H1 (cell line): ENCODE results near the gene PIK3R5. TPM values are rescaled to one million over a fixed set of nuclear protein-coding genes. Genes with fewer than 3 reads are reported as not detected.

Source experiments
- CTCF ChIA-PET: fragments of 300-600 bp; sonication (Branson Sonifier 250); formaldehyde crosslinking; loops from one replicate; lab custom pipeline; 2021; ENCODE audit not compliant: partially characterized antibody; lab: Charles Lee
- POLR2A ChIA-PET: fragments of 300-600 bp; sonication (Branson Sonifier 250); formaldehyde crosslinking; loops from one replicate; lab custom pipeline; 2021; ENCODE audit warnings: inconsistent platforms; ENCODE audit not compliant: partially characterized antibody; lab: Charles Lee
- DNase-seq, 2 experiments: peaks; one replicate each; pipeline versions ENCODE4 v3.0.0 to v3.0.0-alpha.2; 2010 to 2022; ENCODE audit warnings: low spot score in 2 of 2, low read depth in 1 of 2, mixed read lengths in 1 of 2
- FAIRE-seq: peaks from 2 replicates; lab custom pipeline; 2011; peaks lifted over from hg19 to GRCh38; lab: Jason Lieb, UNC
- H2AFZ ChIP-seq: 2 replicates; pipeline ENCODE4 v1.8.1; 2012; ENCODE audit warnings: low read length, inconsistent platforms
- H2AK5ac ChIP-seq: 2 replicates; pipeline ENCODE4 v1.6.1; 2013; ENCODE audit warnings: low read depth, low read length
- H2BK120ac ChIP-seq: replicated peaks from 2 replicates; pipeline ENCODE3; 2013; ENCODE audit warnings: low read depth, low read length, inconsistent platforms
- H2BK12ac ChIP-seq: 2 replicates; pipeline ENCODE4 v1.6.1; 2013; ENCODE audit warnings: low read depth, low read length
- H2BK15ac ChIP-seq: 2 replicates; pipeline ENCODE4 v1.6.1; 2013; ENCODE audit warnings: low read length
- H2BK20ac ChIP-seq: 2 replicates; pipeline ENCODE4 v1.6.1; 2013; ENCODE audit warnings: low read length
- H2BK5ac ChIP-seq: 2 replicates; pipeline ENCODE4 v1.6.1; 2013; ENCODE audit warnings: low read depth, low read length
- H3K14ac ChIP-seq: 2 replicates; pipeline ENCODE4 v1.6.1; 2013; ENCODE audit warnings: inconsistent platforms; ENCODE audit not compliant: insufficient read length
- H3K18ac ChIP-seq: 2 replicates; pipeline ENCODE4 v1.6.1; 2013; ENCODE audit warnings: low read length; ENCODE audit errors: extremely low read depth
- H3K23ac ChIP-seq: 2 replicates; pipeline ENCODE4 v1.6.1; 2013; ENCODE audit warnings: inconsistent platforms; ENCODE audit not compliant: insufficient read length
- H3K23me2 ChIP-seq: 2 replicates; pipeline ENCODE4 v1.6.1; 2013; ENCODE audit warnings: low read depth, low read length
- H3K27ac ChIP-seq: 2 replicates; pipeline ENCODE4 v1.6.1; 2011; ENCODE audit warnings: low read depth, low read length, inconsistent platforms
- H3K27me3 ChIP-seq, 4 experiments: replicated peaks in 1 of 4; 1 replicate in 1 of 4; 2 replicates in 3 of 4; pipeline versions ENCODE4 v1.6.1 to v1.8.1; 2011 to 2013; ENCODE audit warnings: low read length in 3 of 4, mild to moderate bottlenecking in 3 of 4, inconsistent platforms in 2 of 4, mixed read lengths in 2 of 4, moderate library complexity in 1 of 4; ENCODE audit not compliant: control insufficient read depth in 3 of 4, insufficient read depth in 3 of 4; ENCODE audit errors: extremely low read depth in 1 of 4
- H3K36me3 ChIP-seq, 4 experiments: 2 replicates each; pipeline versions ENCODE4 v1.6.1 to v1.8.1; 2011 to 2013; ENCODE audit warnings: mild to moderate bottlenecking in 4 of 4, low read length in 3 of 4, moderate library complexity in 2 of 4, control low read depth in 1 of 4, inconsistent platforms in 1 of 4; ENCODE audit not compliant: insufficient read depth in 4 of 4, control insufficient read depth in 2 of 4
- H3K4ac ChIP-seq: replicated peaks from 2 replicates; pipeline ENCODE3; 2013; ENCODE audit warnings: low read length, low read depth, mixed read lengths, inconsistent platforms; ENCODE audit not compliant: insufficient read length
- H3K4me1 ChIP-seq, 4 experiments: replicated peaks in 1 of 4; 1 replicate in 1 of 4; 2 replicates in 3 of 4; pipeline versions ENCODE4 v1.6.1 to v1.8.1; 2011 to 2013; ENCODE audit warnings: low read length in 3 of 4, inconsistent platforms in 2 of 4, mixed read lengths in 1 of 4; ENCODE audit not compliant: insufficient read depth in 4 of 4, control insufficient read depth in 3 of 4
- H3K4me2 ChIP-seq, 2 experiments: 2 replicates each; pipeline versions ENCODE4 v1.6.1 to v1.8.1; 2011 to 2013; ENCODE audit warnings: low read depth in 2 of 2, low read length in 2 of 2, control low read depth in 1 of 2, inconsistent platforms in 1 of 2, mild to moderate bottlenecking in 1 of 2; ENCODE audit not compliant: insufficient read depth in 1 of 2
- H3K4me3 ChIP-seq, 4 experiments: fragments of 200-600, 300-600 bp in 1 of 4; sonication (generic), shearing (Covaris generic), sonication (Bioruptor Twin) in 1 of 4; 2 replicates each; pipeline versions ENCODE4 v1.5.1 to v1.8.1; 2011 to 2016; ENCODE audit warnings: low read length in 4 of 4, low read depth in 3 of 4, control low read depth in 2 of 4, inconsistent platforms in 2 of 4, mild to moderate bottlenecking in 2 of 4, mixed read lengths in 1 of 4, moderate library complexity in 1 of 4; ENCODE audit not compliant: insufficient read depth in 2 of 4; ENCODE audit errors: extremely low read depth in 1 of 4
- H3K56ac ChIP-seq: replicated peaks from 2 replicates; pipeline ENCODE3; 2013; ENCODE audit warnings: low read depth, mild to moderate bottlenecking, mixed read lengths, low read length, inconsistent platforms; ENCODE audit not compliant: insufficient read length
- H3K79me1 ChIP-seq: 2 replicates; pipeline ENCODE4 v1.6.1; 2013; ENCODE audit warnings: low read depth, low read length, control low read depth
- H3K79me2 ChIP-seq, 2 experiments: 2 replicates each; pipeline versions ENCODE4 v1.6.1 to v1.8.1; 2012 to 2013; ENCODE audit warnings: low read length in 2 of 2, mild to moderate bottlenecking in 2 of 2, inconsistent platforms in 1 of 2; ENCODE audit not compliant: insufficient read depth in 2 of 2, control insufficient read depth in 1 of 2
- H3K9ac ChIP-seq, 4 experiments: replicated peaks in 1 of 4; 1 replicate in 1 of 4; 2 replicates in 3 of 4; pipeline versions ENCODE4 v1.6.1 to v1.8.1; 2011 to 2013; ENCODE audit warnings: low read depth in 3 of 4, low read length in 3 of 4, control low read depth in 2 of 4, mild to moderate bottlenecking in 2 of 4, moderate library complexity in 2 of 4, inconsistent platforms in 1 of 4; ENCODE audit errors: extremely low read depth in 1 of 4
- H3K9me3 ChIP-seq, 2 experiments: 2 replicates each; pipeline versions ENCODE4 v1.6.1 to v1.8.1; 2012 to 2013; ENCODE audit warnings: mild to moderate bottlenecking in 2 of 2, moderate library complexity in 2 of 2, control low read depth in 1 of 2, inconsistent platforms in 1 of 2, low read depth in 1 of 2, low read length in 1 of 2, mixed read lengths in 1 of 2; ENCODE audit not compliant: insufficient read depth in 2 of 2
- H4K20me1 ChIP-seq, 2 experiments: replicated peaks in 1 of 2; 2 replicates each; pipeline versions ENCODE3 to v1.8.1; 2011 to 2013; ENCODE audit warnings: inconsistent platforms in 2 of 2, low read length in 2 of 2, mild to moderate bottlenecking in 1 of 2; ENCODE audit not compliant: insufficient read depth in 2 of 2, control insufficient read depth in 1 of 2
- H4K5ac ChIP-seq: 2 replicates; pipeline ENCODE4 v1.6.1; 2013; ENCODE audit warnings: low read length, low read depth, mixed read lengths, inconsistent platforms; ENCODE audit not compliant: insufficient read length
- H4K8ac ChIP-seq: 2 replicates; pipeline ENCODE4 v1.8.0; 2013; ENCODE audit warnings: mild to moderate bottlenecking, moderate library complexity, low read length, inconsistent platforms; ENCODE audit not compliant: insufficient read depth; ENCODE audit errors: extremely low read depth
- H4K91ac ChIP-seq: replicated peaks from 2 replicates; pipeline ENCODE3; 2013; ENCODE audit warnings: low read length, mixed read lengths, inconsistent platforms; ENCODE audit not compliant: insufficient read length
- E2F6 ChIP-seq: IDR thresholded peaks from 2 replicates; pipeline ENCODE4 v1.6.1; 2012; ENCODE audit warnings: inconsistent platforms
- EZH2 ChIP-seq: fragments of 200-600 bp; sonication (generic); IDR thresholded peaks from 2 replicates; pipeline ENCODE4 v1.7.1; 2012; ENCODE audit warnings: low read depth, mild to moderate bottlenecking, moderate library complexity, low read length, inconsistent platforms; ENCODE audit not compliant: severe bottlenecking
- MAFK ChIP-seq: IDR thresholded peaks from 2 replicates; pipeline ENCODE4 v1.6.1; 2012; ENCODE audit warnings: low read depth, mild to moderate bottlenecking, improper control_type of control experiment, low read length
- POLR2A ChIP-seq, 2 experiments: IDR thresholded peaks; 1 replicate in 1 of 2; 2 replicates in 1 of 2; pipeline ENCODE4 v1.6.1; 2011; ENCODE audit warnings: low read depth in 2 of 2, low read length in 2 of 2, mild to moderate bottlenecking in 2 of 2; ENCODE audit errors: control extremely low read depth in 1 of 2
- RFX5 ChIP-seq: IDR thresholded peaks from 2 replicates; pipeline ENCODE4 v1.6.1; 2011; ENCODE audit warnings: low read depth, low read length, improper control_type of control experiment, borderline replicate concordance
- SIN3A ChIP-seq, 2 experiments: IDR thresholded peaks in 1 of 2; conservative IDR thresholded peaks in 1 of 2; 2 replicates each; pipeline ENCODE4 v1.6.1; 2011 to 2012; ENCODE audit warnings: low read length in 2 of 2, improper control_type of control experiment in 1 of 2, low read depth in 1 of 2, mild to moderate bottlenecking in 1 of 2
- SRF ChIP-seq: IDR thresholded peaks from 2 replicates; pipeline ENCODE4 v1.6.1; 2011; ENCODE audit warnings: mild to moderate bottlenecking, low read depth, low read length, moderate library complexity
- TAF1 ChIP-seq: IDR thresholded peaks from 2 replicates; pipeline ENCODE4 v1.6.1; 2011; ENCODE audit warnings: mild to moderate bottlenecking, low read depth, low read length
- TAF7 ChIP-seq: optimal IDR thresholded peaks from 2 replicates; pipeline ENCODE3; 2011; ENCODE audit warnings: low read depth, mild to moderate bottlenecking, inconsistent platforms, low read length, moderate library complexity, borderline replicate concordance
- WGBS, 2 experiments: shearing (Covaris generic) in 1 of 2; methylation state at CpG; one replicate each; pipeline versions ENCODE4 v1.1.6 to v1.1.7; 2013 to 2015; ENCODE audit warnings: low lambda C conversion rate in 2 of 2, mixed read lengths in 2 of 2, inconsistent platforms in 1 of 2, low coverage in 1 of 2, missing lambda C conversion rate in 1 of 2; ENCODE audit not compliant: insufficient replicate concordance in 2 of 2, insufficient coverage in 1 of 2, insufficient read length in 1 of 2; ENCODE audit errors: extremely low coverage in 1 of 2, missing lambda C conversion rate in 1 of 2; 5-methylcytosine and 5-hydroxymethylcytosine counted together
- polyA plus RNA-seq, 7 experiments: library from polyadenylated mRNA; depleted of rRNA in 3 of 7; stranded (reverse) in 5 of 7; unstranded in 2 of 7; fragments of >200 nt in 5 of 7; fragments of 200-250 nt in 2 of 7; gene quantifications; 1 replicate in 5 of 7; 2 replicates in 1 of 7; 4 replicates in 1 of 7; pipeline versions ENCODE4 v1.2.1 to v1.2.3, GENCODE V29; 2011 to 2013; ENCODE audit warnings: missing spikeins in 2 of 7, mixed read lengths in 2 of 7
- total RNA-seq: library from RNA; stranded (reverse); fragmentation: NEBNext Ultra II Directional; extraction: Animal tissue kit (Norgen Biotek cat#: 25700); gene quantifications from 2 replicates; pipeline ENCODE4 v1.2.1, GENCODE V29; 2021

The PIK3R5 gene
- total and polyA plus RNA-seq, 2 of the 8 experiments (the other 6 are each of a cell fraction or from before 2014, with no cell fraction given): 2.7 to 4.3 TPM

GRCh38 chr17:8870406-8871040 is 95.0 kb downstream of the PIK3R5 start:
- H3K4me2 ChIP-seq: no peak overlapping the region
- DNase-seq (no peak), FAIRE-seq (no peak)
- peaks cover 0 to 6% (median 3%) of the 10 kb centered on the region in 4 experiments; a peak in 6 of 7 replicates for H3K4me1 ChIP-seq
- no peak overlapping the region for H3K56ac ChIP-seq
- no peak overlapping the region for H2AFZ ChIP-seq
- H4K20me1 ChIP-seq: no peaks in the 10 kb centered on the region
- H3K27me3 ChIP-seq: peaks cover 0 to 2% (median 0%) of the 10 kb centered on the region in 4 experiments; a peak in 2 of 7 replicates
- ChIA-PET POLR2A (no interaction called here), CTCF (interaction anchor here (1.4 to 2.5 kb wide), 2 partner anchors 11 to 24 kb away, joined by 4 to 11 read pairs; no protein-coding TSS in a partner anchor)
- no peak overlapping the region for H4K5ac ChIP-seq
- no peak overlapping the region for H3K4me3 ChIP-seq
- no peaks in the 10 kb centered on the region for H3K79me2 ChIP-seq
- no peaks in the 10 kb centered on the region for H3K23me2 ChIP-seq
- H3K9ac ChIP-seq: no peak overlapping the region
- H3K14ac ChIP-seq: no peak overlapping the region
- H2BK5ac ChIP-seq: no peak overlapping the region
- H3K27ac ChIP-seq: no peak overlapping the region
- no peaks in the 10 kb centered on the region for H3K36me3 ChIP-seq
- no peak overlapping the region for H3K4ac ChIP-seq
- no peak overlapping the region for H2BK20ac ChIP-seq
- H2BK120ac ChIP-seq: no peak overlapping the region
- H2AK5ac ChIP-seq: no peak overlapping the region
- no peaks in the 10 kb centered on the region for H3K9me3 ChIP-seq
- no peak overlapping the region for H3K18ac ChIP-seq
- no peak for TF ChIP-seq MAFK
- no peak for TF ChIP-seq SRF
- no peak for TF ChIP-seq EZH2
- no peak for TF ChIP-seq RFX5
- no peak for TF ChIP-seq TAF7
- no peak for TF ChIP-seq POLR2A (IDR thresholded peaks at IDR 0.05; ENCODE audit: control extremely low read depth in 1 of 2, low read depth in 2 of 2, low read length in 2 of 2)
- TF ChIP-seq TAF1: no peak
- TF ChIP-seq E2F6: no peak
- TF ChIP-seq SIN3A (conservative IDR thresholded peaks at IDR 0.05 in 1 of 2, IDR thresholded peaks at IDR 0.05 in 1 of 2; ENCODE audit: low read depth in 1 of 2, low read length in 2 of 2): no peak
- H4K8ac ChIP-seq: no peak overlapping the region
- H2BK12ac ChIP-seq: no peak overlapping the region
- no peak overlapping the region for H4K91ac ChIP-seq
- WGBS, 2 experiments: 85% methylated on average over 13 of the region's 13 CpGs; no CpG with 5 or more reads in 1 of the 2 experiments
- H3K79me1 ChIP-seq: no peaks in the 10 kb centered on the region
- no peak overlapping the region for H3K23ac ChIP-seq
- no peak overlapping the region for H2BK15ac ChIP-seq
